ENCODE results near the gene TMEM129. TPM values are rescaled to one million over a fixed set of nuclear protein-coding genes. Genes with fewer than 3 reads are reported as not detected.

TMEM129 gene
- total and polyA plus RNA-seq, 10 of the 15 experiments (the other 5 are each of a cell fraction or from before 2014, with no cell fraction given) = 0.19 to 24.9 (median 13.2) TPM

- TF ChIP-seq E4F1 (IDR thresholded peaks at IDR 0.05; ENCODE audit: borderline replicate concordance, partially characterized antibody) (peak; percentile 95), ZZZ3 (IDR thresholded peaks at IDR 0.05; ENCODE audit: control insufficient read depth, insufficient read length, low read depth) (no peak), USF2 (IDR thresholded peaks at IDR 0.05; ENCODE audit: borderline replicate concordance, low read depth, low read length) (no peak), RBBP5 (conservative IDR thresholded peaks at IDR 0.05) (no peak), EGR1 (IDR thresholded peaks at IDR 0.05; ENCODE audit: borderline replicate concordance in 1 of 2, low read depth in 2 of 2, low read length in 2 of 2) (peak in 1 of 2 experiments; percentile 47; a peak in 1 of 3 replicates), RELA (IDR thresholded peaks at IDR 0.05; ENCODE audit: borderline replicate concordance, partially characterized antibody) (no peak), RFX5 (IDR thresholded peaks at IDR 0.05; ENCODE audit: low read depth, low read length) (peak; percentile 83), MEF2A (IDR thresholded peaks at IDR 0.05; ENCODE audit: insufficient read depth, low read depth, low read length) (no peak), NR2C1 (IDR thresholded peaks at IDR 0.05) (peak; percentile 53), JUNB (IDR thresholded peaks at IDR 0.05) (no peak), ZNF207 (IDR thresholded peaks at IDR 0.05; ENCODE audit: borderline replicate concordance) (peak; percentile 99), CBX3 (IDR thresholded peaks at IDR 0.05; ENCODE audit: borderline replicate concordance, low read depth) (no peak), CHD1 (IDR thresholded peaks at IDR 0.05; ENCODE audit: low read depth, low read length) (peak; percentile 97), SREBF2 (IDR thresholded peaks at IDR 0.05; ENCODE audit: low read length) (no peak), WRNIP1 (IDR thresholded peaks at IDR 0.05; ENCODE audit: borderline replicate concordance, low read depth, low read length) (no peak), RCOR1 (conservative IDR thresholded peaks at IDR 0.05; ENCODE audit: low read depth, low read length) (no peak), EZH2 (IDR thresholded peaks at IDR 0.05; ENCODE audit: borderline replicate concordance, control insufficient read depth, low read depth, low read length) (no peak), ESRRA (IDR thresholded peaks at IDR 0.05; ENCODE audit: low read length) (no peak), ZNF592 (IDR thresholded peaks at IDR 0.05) (no peak; the same call in 1 of the 2 replicates), BCL3 (IDR thresholded peaks at IDR 0.05; ENCODE audit: borderline replicate concordance, insufficient read depth, low read depth, low read length, poor library complexity, severe bottlenecking) (peak; percentile 40), ASH2L (IDR thresholded peaks at IDR 0.05; ENCODE audit: borderline replicate concordance, low read depth) (no peak)
Measured at GRCh38 chr4:1712216-1713002, 8.7 kb downstream of the TMEM129 start, which contains the start of gene SLBP (continued).

Measured in GM12878 (cell line).